ENCODE results near the gene PLXNB3.

- TF ChIP-seq PATZ1 (tag by site-specific recombination; IDR thresholded peaks at IDR 0.05) (no peak), GLIS2 (tag by site-specific recombination; IDR thresholded peaks at IDR 0.05) (0 out of 2 replicates have a peak, but pooled peaks have one; percentile 1), ZNF214 (tag by site-specific recombination; IDR thresholded peaks at IDR 0.05; ENCODE audit: borderline replicate concordance) (no peak), ZNF660 (tag by site-specific recombination; IDR thresholded peaks at IDR 0.05) (no peak), CTCF (tag by site-specific recombination; IDR thresholded peaks at IDR 0.05) (no peak), GLIS1 (tag by site-specific recombination; IDR thresholded peaks at IDR 0.05) (no peak)
- TF ChIP-seq, protein P1, sequence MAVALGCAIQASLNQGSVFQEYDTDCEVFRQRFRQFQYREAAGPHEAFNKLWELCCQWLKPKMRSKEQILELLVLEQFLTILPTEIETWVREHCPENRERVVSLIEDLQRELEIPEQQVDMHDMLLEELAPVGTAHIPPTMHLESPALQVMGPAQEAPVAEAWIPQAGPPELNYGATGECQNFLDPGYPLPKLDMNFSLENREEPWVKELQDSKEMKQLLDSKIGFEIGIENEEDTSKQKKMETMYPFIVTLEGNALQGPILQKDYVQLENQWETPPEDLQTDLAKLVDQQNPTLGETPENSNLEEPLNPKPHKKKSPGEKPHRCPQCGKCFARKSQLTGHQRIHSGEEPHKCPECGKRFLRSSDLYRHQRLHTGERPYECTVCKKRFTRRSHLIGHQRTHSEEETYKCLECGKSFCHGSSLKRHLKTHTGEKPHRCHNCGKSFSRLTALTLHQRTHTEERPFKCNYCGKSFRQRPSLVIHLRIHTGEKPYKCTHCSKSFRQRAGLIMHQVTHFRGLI (tag by site-specific recombination; IDR thresholded peaks at IDR 0.05) = no peak
- TF ChIP-seq, protein P2, sequence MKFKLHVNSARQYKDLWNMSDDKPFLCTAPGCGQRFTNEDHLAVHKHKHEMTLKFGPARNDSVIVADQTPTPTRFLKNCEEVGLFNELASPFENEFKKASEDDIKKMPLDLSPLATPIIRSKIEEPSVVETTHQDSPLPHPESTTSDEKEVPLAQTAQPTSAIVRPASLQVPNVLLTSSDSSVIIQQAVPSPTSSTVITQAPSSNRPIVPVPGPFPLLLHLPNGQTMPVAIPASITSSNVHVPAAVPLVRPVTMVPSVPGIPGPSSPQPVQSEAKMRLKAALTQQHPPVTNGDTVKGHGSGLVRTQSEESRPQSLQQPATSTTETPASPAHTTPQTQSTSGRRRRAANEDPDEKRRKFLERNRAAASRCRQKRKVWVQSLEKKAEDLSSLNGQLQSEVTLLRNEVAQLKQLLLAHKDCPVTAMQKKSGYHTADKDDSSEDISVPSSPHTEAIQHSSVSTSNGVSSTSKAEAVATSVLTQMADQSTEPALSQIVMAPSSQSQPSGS (tag by site-specific recombination; IDR thresholded peaks at IDR 0.05; ENCODE audit: low read depth) = no peak
- TF ChIP-seq, protein P3, sequence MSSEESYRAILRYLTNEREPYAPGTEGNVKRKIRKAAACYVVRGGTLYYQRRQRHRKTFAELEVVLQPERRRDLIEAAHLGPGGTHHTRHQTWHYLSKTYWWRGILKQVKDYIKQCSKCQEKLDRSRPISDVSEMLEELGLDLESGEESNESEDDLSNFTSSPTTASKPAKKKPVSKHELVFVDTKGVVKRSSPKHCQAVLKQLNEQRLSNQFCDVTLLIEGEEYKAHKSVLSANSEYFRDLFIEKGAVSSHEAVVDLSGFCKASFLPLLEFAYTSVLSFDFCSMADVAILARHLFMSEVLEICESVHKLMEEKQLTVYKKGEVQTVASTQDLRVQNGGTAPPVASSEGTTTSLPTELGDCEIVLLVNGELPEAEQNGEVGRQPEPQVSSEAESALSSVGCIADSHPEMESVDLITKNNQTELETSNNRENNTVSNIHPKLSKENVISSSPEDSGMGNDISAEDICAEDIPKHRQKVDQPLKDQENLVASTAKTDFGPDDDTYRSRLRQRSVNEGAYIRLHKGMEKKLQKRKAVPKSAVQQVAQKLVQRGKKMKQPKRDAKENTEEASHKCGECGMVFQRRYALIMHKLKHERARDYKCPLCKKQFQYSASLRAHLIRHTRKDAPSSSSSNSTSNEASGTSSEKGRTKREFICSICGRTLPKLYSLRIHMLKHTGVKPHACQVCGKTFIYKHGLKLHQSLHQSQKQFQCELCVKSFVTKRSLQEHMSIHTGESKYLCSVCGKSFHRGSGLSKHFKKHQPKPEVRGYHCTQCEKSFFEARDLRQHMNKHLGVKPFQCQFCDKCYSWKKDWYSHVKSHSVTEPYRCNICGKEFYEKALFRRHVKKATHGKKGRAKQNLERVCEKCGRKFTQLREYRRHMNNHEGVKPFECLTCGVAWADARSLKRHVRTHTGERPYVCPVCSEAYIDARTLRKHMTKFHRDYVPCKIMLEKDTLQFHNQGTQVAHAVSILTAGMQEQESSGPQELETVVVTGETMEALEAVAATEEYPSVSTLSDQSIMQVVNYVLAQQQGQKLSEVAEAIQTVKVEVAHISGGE (tag by site-specific recombination; conservative IDR thresholded peaks at IDR 0.05; ENCODE audit: low read depth) = no peak
These were observed 19.4 kb downstream of the PLXNB3 start for GRCh38 chrX:153783378-153784013.
